ENCODE measurements around the gene FAT1.

The FAT1 gene

DNA sequence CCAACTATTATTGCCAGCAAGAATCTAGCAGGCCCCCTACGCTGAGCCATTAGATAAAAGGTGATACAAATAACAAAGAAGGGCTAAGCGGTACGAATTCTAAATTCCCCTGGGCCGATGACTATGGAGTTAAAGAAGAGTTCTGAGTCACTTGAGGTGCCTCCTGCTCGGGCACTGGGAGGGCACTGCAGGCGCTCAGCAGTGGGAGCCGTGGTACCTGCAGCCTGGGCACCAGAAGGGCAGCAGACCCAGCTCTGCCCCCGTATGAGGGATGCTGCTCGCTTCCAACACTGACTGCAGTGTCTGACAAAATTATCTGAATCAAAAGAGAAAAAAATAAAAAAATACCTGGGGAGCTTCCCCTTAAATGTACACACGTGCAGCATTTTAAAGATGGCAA is 124.2 kb downstream of the FAT1 start:
- TF ChIP-seq, protein P1, sequence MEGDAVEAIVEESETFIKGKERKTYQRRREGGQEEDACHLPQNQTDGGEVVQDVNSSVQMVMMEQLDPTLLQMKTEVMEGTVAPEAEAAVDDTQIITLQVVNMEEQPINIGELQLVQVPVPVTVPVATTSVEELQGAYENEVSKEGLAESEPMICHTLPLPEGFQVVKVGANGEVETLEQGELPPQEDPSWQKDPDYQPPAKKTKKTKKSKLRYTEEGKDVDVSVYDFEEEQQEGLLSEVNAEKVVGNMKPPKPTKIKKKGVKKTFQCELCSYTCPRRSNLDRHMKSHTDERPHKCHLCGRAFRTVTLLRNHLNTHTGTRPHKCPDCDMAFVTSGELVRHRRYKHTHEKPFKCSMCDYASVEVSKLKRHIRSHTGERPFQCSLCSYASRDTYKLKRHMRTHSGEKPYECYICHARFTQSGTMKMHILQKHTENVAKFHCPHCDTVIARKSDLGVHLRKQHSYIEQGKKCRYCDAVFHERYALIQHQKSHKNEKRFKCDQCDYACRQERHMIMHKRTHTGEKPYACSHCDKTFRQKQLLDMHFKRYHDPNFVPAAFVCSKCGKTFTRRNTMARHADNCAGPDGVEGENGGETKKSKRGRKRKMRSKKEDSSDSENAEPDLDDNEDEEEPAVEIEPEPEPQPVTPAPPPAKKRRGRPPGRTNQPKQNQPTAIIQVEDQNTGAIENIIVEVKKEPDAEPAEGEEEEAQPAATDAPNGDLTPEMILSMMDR (IDR thresholded peaks at IDR 0.05; ENCODE audit: low read depth, low read length, missing control alignments): no peak
- in situ Hi-C loops (cut with HindIII; ENCODE audit: low sequenced_read_pairs): loop anchor here (10.0 kb wide), 1 partner anchor 305 kb away; no protein-coding TSS in a partner anchor
- no peak for DNase-seq (ENCODE audit: low read depth)
- no peak overlapping the region for H3K4me3 ChIP-seq (ENCODE audit: low read depth, low read length)

DNA sequence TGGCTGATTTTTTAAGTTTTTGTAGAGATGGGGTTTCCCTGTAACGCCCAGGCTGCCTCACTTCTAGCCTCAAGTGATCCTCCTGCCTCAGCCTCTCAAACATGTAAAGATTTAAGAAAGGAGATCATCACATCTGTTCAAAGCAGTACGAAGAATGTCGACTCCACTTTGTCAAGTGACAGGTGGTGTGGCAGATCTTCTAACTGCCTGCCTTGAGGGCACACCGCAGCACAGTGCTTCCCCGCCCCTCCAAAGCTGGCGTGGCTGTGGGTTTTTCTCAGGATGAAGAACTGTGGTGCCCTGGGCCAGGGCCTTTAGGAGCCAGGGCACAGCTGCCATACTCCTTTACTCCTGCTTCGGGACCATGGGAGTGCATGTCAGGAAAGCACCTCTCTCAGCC is 125.0 kb downstream of the FAT1 start:
- no peak overlapping the region for H3K4me3 ChIP-seq (ENCODE audit: low read depth, low read length)
- DNase-seq (ENCODE audit: low read depth): no peak
- in situ Hi-C loops (cut with HindIII; ENCODE audit: low sequenced_read_pairs): loop anchor here (10.0 kb wide), 1 partner anchor 304 kb away; no protein-coding TSS in a partner anchor
- TF ChIP-seq, protein P1 (IDR thresholded peaks at IDR 0.05; ENCODE audit: low read depth, low read length, missing control alignments): no peak

DNA sequence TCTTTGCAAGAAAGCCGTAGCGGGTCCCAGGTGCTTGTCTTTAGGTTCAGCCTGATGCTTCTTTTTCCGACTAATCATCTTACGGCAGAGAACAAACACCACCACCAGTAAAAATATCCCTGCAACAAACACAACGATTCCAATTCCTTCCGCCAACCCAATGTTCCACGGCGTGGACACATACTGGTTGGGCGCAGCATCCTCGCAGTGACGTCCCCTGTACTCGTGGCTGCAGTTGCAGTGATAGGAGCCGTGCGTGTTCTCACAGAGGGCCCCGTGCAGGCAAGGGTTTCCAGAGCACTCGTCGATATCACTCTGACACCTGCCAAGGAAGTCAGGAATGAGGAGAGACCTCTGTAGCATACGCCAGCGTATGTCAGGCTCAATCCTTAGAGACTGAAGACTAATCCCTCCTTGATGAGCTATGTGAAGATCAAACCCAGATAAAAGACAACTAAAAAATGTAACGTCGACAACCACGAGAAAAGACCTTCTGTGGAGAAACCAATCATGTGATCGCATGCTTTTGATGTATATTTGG is 126.7 kb downstream of the FAT1 start:
- H3K4me3 ChIP-seq (ENCODE audit: low read depth, low read length): no peak overlapping the region
- TF ChIP-seq, protein P1 (IDR thresholded peaks at IDR 0.05; ENCODE audit: low read depth, low read length, missing control alignments): no peak
- in situ Hi-C loops (cut with HindIII; ENCODE audit: low sequenced_read_pairs): loop anchor here (10.0 kb wide), 1 partner anchor 302 kb away; no protein-coding TSS in a partner anchor
- no peak for DNase-seq (ENCODE audit: low read depth)

DNA sequence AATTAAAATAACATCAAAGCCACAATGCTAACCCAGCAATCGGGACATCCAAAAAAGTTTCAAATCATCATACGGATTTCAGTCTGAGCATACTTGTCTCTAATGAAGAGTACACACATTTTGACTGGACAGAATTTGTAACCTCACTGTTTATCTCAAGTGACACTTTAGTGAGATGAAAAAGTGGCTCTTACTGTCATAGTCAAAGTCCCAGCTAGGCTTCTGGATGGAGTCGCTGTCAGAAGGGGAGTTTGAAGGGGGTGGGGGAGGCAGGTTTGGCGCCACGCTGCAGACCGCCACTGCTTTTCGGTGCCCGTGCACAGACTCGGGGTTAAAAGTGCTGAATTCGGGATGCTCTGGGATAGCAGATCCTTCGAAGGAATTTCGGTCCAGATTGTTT is 127.3 kb downstream of the FAT1 start:
- in situ Hi-C loops (cut with HindIII; ENCODE audit: low sequenced_read_pairs): loop anchor here (10.0 kb wide), 1 partner anchor 302 kb away; no protein-coding TSS in a partner anchor
- no peak for DNase-seq (ENCODE audit: low read depth)
- TF ChIP-seq, protein P1 (IDR thresholded peaks at IDR 0.05; ENCODE audit: low read depth, low read length, missing control alignments): no peak
- H3K4me3 ChIP-seq (ENCODE audit: low read depth, low read length): no peak overlapping the region

DNA sequence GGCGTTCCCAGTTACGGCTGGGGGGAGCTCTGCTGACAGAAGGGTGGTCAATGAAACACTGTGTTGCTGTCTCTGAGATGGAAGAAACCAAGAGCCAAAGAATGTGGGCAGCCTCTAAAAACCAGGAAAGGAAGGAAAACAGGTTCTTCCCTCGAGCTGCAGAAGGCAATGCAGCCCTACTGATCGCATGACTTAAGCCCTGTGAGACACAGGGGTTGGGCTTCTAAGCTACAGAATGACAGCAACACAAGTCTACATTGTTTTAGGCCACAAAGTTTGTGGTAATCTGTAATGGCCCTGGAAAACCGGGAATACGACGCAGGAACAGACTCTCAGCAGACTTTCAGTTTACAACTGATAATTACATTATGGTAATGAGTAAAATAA is 130.1 kb downstream of the FAT1 start:
- H3K4me3 ChIP-seq (ENCODE audit: low read depth, low read length): no peak overlapping the region
- DNase-seq (ENCODE audit: low read depth): no peak
- in situ Hi-C loops (cut with HindIII; ENCODE audit: low sequenced_read_pairs): loop anchor here (10.0 kb wide), 1 partner anchor 299 kb away; no protein-coding TSS in a partner anchor
- TF ChIP-seq, protein P1 (IDR thresholded peaks at IDR 0.05; ENCODE audit: low read depth, low read length, missing control alignments): no peak

- DNase-seq (ENCODE audit: low read depth): no peak
- TF ChIP-seq, protein P1 (IDR thresholded peaks at IDR 0.05; ENCODE audit: low read depth, low read length, missing control alignments): no peak
- in situ Hi-C loops (cut with HindIII; ENCODE audit: low sequenced_read_pairs): loop anchor here (10.0 kb wide), 1 partner anchor 298 kb away; no protein-coding TSS in a partner anchor
- no peak overlapping the region for H3K4me3 ChIP-seq (ENCODE audit: low read depth, low read length)
These were observed 130.6 kb downstream of the FAT1 start for GRCh38 chr4:186592966-186593586.

Data from astrocyte of the cerebellum (primary cell).